ENCODE results near the gene RPTOR. TPM values are rescaled to one million over a fixed set of nuclear protein-coding genes. Genes with fewer than 3 reads are reported as not detected.

Gene RPTOR
- total RNA-seq, 1 experiment from 2014 or later = 25.1 TPM

- peak; percentile 86 for DNase-seq
- no peaks in the 10 kb centered on the region for H3K9me3 ChIP-seq (ENCODE audit: control insufficient read depth, low read depth, low read length)
Measured at GRCh38 chr17:80827646-80828643, 283.3 kb downstream of the RPTOR start.

More at GRCh38 chr17:80827646-80828643, 283.3 kb downstream of the RPTOR start:
- Histone ChIP-seq H3K4ac (ENCODE audit: low read depth, low read length) (no peak overlapping the region), H3K14ac (ENCODE audit: insufficient read depth, low read length) (peak overlapping the region; percentile 50; the same call in 1 of the 2 replicates), H3K23ac (ENCODE audit: insufficient read length, low read depth, low read length) (no peak overlapping the region), H2BK12ac (ENCODE audit: insufficient read length, low read depth, low read length) (peak overlapping the region; percentile 25), H3K79me2 (ENCODE audit: insufficient read depth, low read length) (no peaks in the 10 kb centered on the region), H3T11ph (ENCODE audit: low read length) (no peak overlapping the region), H3K56ac (ENCODE audit: insufficient read length, low read depth, low read length) (no peak overlapping the region), H4K91ac (ENCODE audit: insufficient read length, low read depth, low read length) (peak overlapping the region; percentile 0), H3K27me3 (ENCODE audit: insufficient read depth, low read length) (no peaks in the 10 kb centered on the region), H3K79me1 (ENCODE audit: insufficient read depth, low read depth, low read length, poor library complexity, severe bottlenecking) (no peaks in the 10 kb centered on the region), H4K5ac (ENCODE audit: insufficient read length, low read depth, low read length) (no peak overlapping the region), H3K18ac (ENCODE audit: insufficient read length, low read depth, low read length) (no peak overlapping the region), H2BK20ac (ENCODE audit: low read depth, low read length, poor library complexity, severe bottlenecking) (no peak overlapping the region), H2BK120ac (ENCODE audit: low read depth, low read length, poor library complexity, severe bottlenecking) (no peak overlapping the region), H3K9ac (ENCODE audit: extremely low read depth, insufficient read length, low read length) (no peak overlapping the region), H2BK15ac (ENCODE audit: low read depth, low read length) (no peak overlapping the region), H2BK5ac (ENCODE audit: insufficient read length, low read length) (no peak overlapping the region), H2AFZ (ENCODE audit: low read length) (no peak overlapping the region), H3K23me2 (ENCODE audit: insufficient read length, low read depth, low read length, poor library complexity, severe bottlenecking) (no peaks in the 10 kb centered on the region), H2AK5ac (ENCODE audit: insufficient read length, low read length) (no peak overlapping the region), H4K20me1 (ENCODE audit: control insufficient read depth, insufficient read depth, insufficient read length) (peaks cover 3% of the 10 kb centered on the region), H3K27ac (ENCODE audit: insufficient read length, low read depth, low read length) (no peak overlapping the region), H3K4me2 (ENCODE audit: insufficient read depth, insufficient read length, low read length) (peak overlapping the region; percentile 13), H3K4me1 (ENCODE audit: insufficient read depth, low read length) (peaks cover 9% of the 10 kb centered on the region; the same call in 1 of the 2 replicates), H4K8ac (replicated peaks; ENCODE audit: insufficient read length, low read depth, low read length) (no peak overlapping the region)
- H3K4me1 Mint-ChIP-seq = peaks cover 37 to 41% of the 10 kb centered on the region in 2 experiments
- no peaks in the 10 kb centered on the region; a peak in 1 of 5 replicates for H3K9me3 Mint-ChIP-seq
- H3K27me3 Mint-ChIP-seq (ENCODE audit: low read depth) = peaks cover 30% of the 10 kb centered on the region
- peak overlapping the region; percentile 34 to 76 (median 69); a peak in 3 of 7 replicates for H3K27ac Mint-ChIP-seq
- peaks cover 0 to 3% (median 2%) of the 10 kb centered on the region in 3 experiments; a peak in 3 of 7 replicates for H3K36me3 Mint-ChIP-seq (ENCODE audit: insufficient read depth in 1 of 3, low read depth in 3 of 3)
- H3K4me3 Mint-ChIP-seq = 0 out of 5 replicates have a peak overlapping the region, but pooled peaks have one; percentile 1 to 6
- TF ChIP-seq CTCF (conservative IDR thresholded peaks at IDR 0.05) = no peak
- no CpG with 5 or more reads among the region's 34 CpGs for WGBS (ENCODE audit: extremely low coverage, insufficient read length, low lambda C conversion rate)

All from H9 (cell line).